ENCODE results near the gene LIM2. TPM values are rescaled to one million over a fixed set of nuclear protein-coding genes. Genes with fewer than 3 reads are reported as not detected.
A peak's percentile ranks its signal among the peaks of the same experiment; 100 is the strongest.

The LIM2 gene
- total RNA-seq, 4 donors from 2014 or later: not detected

DNA sequence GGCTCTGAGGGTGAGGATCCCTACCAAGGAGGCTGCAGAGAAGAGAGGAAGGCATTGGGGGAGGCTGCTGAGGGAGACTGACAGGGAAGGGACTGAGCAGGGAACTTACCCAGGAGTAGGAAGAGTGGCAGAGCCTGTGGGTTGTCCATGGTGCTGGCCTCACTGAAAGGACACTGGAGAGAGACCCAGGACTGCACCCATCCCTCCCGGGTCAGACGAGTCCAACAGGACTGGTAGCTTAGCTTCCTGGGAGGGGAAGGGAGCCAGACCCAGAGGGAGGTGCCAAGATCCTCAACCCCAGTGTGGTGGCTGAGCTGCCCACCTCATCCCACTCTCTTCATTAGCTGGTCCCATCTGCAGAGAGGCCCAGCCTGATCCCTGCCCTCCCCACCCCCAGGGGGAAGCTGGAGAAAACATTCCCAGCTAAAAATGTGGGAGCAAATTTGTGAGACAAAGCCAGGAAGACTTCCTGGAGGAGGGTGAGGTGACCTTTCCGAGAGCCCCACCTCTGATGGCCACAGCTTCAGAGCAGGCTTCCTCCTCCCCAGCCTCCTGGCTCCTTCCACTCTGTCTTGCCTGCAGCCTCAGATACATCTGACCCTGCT is 45.7 kb downstream of the LIM2 start, which contains the start of gene VSIG10L:
VSIG10L (minus strand) TSS at position 164 of the 605 bp plus-strand sequence; CDS start at position 149, 15 bp downstream.
- Histone ChIP-seq H3K27me3 (no peaks in the 10 kb centered on the region), H3K36me3 (no peaks in the 10 kb centered on the region), H3K4me3 (no peak within 1 kb of the TSS), H3K27ac (no peak within 1 kb of the TSS), H3K9me3 (no peaks in the 10 kb centered on the region), H3K4me1 (no peaks in the 10 kb centered on the region)
- TF ChIP-seq, protein P1, sequence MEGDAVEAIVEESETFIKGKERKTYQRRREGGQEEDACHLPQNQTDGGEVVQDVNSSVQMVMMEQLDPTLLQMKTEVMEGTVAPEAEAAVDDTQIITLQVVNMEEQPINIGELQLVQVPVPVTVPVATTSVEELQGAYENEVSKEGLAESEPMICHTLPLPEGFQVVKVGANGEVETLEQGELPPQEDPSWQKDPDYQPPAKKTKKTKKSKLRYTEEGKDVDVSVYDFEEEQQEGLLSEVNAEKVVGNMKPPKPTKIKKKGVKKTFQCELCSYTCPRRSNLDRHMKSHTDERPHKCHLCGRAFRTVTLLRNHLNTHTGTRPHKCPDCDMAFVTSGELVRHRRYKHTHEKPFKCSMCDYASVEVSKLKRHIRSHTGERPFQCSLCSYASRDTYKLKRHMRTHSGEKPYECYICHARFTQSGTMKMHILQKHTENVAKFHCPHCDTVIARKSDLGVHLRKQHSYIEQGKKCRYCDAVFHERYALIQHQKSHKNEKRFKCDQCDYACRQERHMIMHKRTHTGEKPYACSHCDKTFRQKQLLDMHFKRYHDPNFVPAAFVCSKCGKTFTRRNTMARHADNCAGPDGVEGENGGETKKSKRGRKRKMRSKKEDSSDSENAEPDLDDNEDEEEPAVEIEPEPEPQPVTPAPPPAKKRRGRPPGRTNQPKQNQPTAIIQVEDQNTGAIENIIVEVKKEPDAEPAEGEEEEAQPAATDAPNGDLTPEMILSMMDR (IDR thresholded peaks at IDR 0.05): no peak
- TF ChIP-seq POLR2A (IDR thresholded peaks at IDR 0.05): no peak
- intact Hi-C loops (cut with DNase I; ENCODE audit: low total_unique reads): no loop called here
- DNase-seq: no peak

DNA sequence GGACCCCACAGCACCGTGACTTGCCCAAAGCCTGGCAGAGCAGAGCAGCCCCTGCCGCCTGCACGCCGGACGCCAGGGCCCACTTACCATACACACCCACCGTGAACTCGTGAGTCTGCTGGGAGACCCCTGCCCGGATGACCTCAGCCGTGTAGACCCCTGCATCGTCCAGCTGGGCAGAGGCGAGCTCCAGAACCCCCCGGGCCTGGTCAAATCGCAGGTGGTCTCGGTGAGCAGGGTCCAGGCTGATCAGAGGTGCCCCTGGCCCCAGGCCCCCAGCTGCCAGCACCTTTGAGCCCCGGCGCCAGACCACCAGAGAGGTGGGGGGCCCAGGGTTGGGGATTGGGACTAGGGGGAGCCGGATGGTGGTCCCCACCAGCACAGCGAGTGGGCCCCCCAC is 46.7 kb downstream of the LIM2 start:
- Histone ChIP-seq H3K27ac (no peak overlapping the region), H3K9me3 (no peaks in the 10 kb centered on the region), H3K4me1 (no peaks in the 10 kb centered on the region), H3K36me3 (no peaks in the 10 kb centered on the region), H3K27me3 (no peaks in the 10 kb centered on the region), H3K4me3 (no peak overlapping the region)
- TF ChIP-seq, protein P1 (IDR thresholded peaks at IDR 0.05): no peak
- TF ChIP-seq POLR2A (IDR thresholded peaks at IDR 0.05): no peak
- no peak for DNase-seq
- intact Hi-C loops (cut with DNase I; ENCODE audit: low total_unique reads): no loop called here

DNA sequence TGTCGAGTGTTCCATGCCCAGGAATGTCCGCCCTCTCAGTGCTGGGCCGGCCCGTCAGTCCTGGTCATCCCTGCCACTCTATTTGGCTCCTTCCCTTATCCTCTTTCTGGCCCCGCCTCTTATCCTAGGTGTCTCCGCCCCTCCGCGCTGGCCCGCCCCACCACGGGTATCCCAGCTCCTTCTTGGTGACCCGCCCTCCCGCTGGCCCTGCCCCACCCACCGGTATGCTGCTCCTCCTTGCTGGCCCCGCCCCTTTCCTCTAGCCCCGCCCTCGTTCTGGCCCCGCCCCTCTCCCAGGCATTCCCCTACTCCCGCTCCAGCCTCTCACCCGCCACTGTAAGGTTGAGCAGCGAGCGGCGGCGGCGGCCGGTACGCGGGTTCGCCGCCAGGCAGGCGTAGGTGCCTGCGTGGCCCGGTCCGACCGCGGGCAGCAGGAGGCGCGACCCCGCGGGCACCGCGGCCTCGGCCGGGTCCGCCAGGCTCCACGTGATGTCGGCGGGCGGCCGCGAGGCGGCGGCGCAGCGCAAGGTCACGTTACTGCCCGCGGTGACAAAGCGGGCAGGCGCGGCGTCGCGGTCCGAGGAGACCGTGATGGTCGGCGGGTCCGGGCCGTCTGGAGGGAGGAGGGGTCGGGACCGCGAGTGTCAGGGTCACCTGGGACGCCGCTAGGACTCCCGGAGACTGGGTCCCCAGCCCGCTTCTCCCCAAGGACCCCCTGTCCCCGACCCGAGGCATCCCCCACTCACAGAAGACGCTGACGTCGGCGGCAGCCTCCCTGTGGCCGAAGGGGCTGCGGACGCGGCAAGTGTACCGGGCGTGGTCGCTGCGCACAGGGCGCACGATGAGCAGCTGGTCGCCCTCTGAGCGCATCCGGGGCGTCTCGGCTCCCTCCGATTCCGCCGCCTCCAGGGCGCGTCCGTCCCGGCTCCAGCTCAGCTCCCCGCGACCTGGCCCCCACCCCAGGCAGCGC is 47.8 kb downstream of the LIM2 start:
- intact Hi-C loops (cut with DNase I; ENCODE audit: low total_unique reads): no loop called here
- peak; percentile 99 to 100 for DNase-seq

DNA sequence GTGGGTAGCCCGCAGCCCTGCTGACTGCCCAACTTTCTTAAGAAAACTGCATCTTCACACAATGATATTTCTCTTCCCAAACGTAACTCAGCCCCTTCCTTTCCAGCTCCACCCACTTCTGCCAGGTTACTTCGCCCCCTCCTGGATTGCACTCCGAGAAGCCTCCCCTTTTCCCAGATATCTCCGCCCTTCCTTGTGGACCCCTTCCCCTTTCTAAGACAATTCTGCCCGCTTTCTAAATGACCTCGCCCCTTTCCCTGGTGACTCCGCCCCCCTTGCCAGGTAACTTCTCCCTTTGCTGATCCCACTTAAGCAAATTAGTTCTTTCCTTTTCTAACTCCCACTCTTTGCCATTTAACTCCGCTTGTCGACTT is 48.5 kb downstream of the LIM2 start:
- H3K4me1 ChIP-seq: no peaks in the 10 kb centered on the region
- no peaks in the 10 kb centered on the region for H3K9me3 ChIP-seq
- H3K36me3 ChIP-seq: no peaks in the 10 kb centered on the region
- intact Hi-C loops (cut with DNase I; ENCODE audit: low total_unique reads): no loop called here
- DNase-seq: no peak
- peak overlapping the region; percentile 61 to 67 for H3K4me3 ChIP-seq
- peak overlapping the region; percentile 44 to 84 for H3K27ac ChIP-seq
- H3K27me3 ChIP-seq: no peaks in the 10 kb centered on the region
- TF ChIP-seq, protein P1 (IDR thresholded peaks at IDR 0.05): no peak
- no peak for TF ChIP-seq POLR2A (IDR thresholded peaks at IDR 0.05)

More for the DNA sequence above, 47.8 kb downstream of the LIM2 start:
- peak overlapping the region; percentile 44 to 84 for H3K27ac ChIP-seq
- H3K27me3 ChIP-seq: no peaks in the 10 kb centered on the region
- H3K4me1 ChIP-seq: no peaks in the 10 kb centered on the region
- H3K9me3 ChIP-seq: no peaks in the 10 kb centered on the region
- TF ChIP-seq POLR2A (IDR thresholded peaks at IDR 0.05): peak; percentile 83 to 86
- TF ChIP-seq, protein P1 (IDR thresholded peaks at IDR 0.05): peak in 3 of 4 experiments; percentile 40 to 78 (median 59)
- H3K4me3 ChIP-seq: peak overlapping the region; percentile 61 to 67
- no peaks in the 10 kb centered on the region for H3K36me3 ChIP-seq

All from uterus (tissue), 4 donors.